Psoas muscle (tissue), 8 donors: Measurements from ENCODE around the gene DNAJB5. TPM values are rescaled to one million over a fixed set of nuclear protein-coding genes. Genes with fewer than 3 reads are reported as not detected.

Experiments
- ATAC-seq, 4 donors: fragments of 200-7000 bp; cut with Tn5 transposase; one replicate each; pipeline ENCODE4 v1.9.1; 2020; ENCODE audit warnings: moderate library complexity in 3 of 4, mild to moderate bottlenecking in 2 of 4
- DNase-seq, 2 donors: peaks; one replicate each; pipeline ENCODE4 v3.0.0-alpha.2; 2020
- H3K27ac ChIP-seq: fragments of 200-600 bp; one replicate; pipeline ENCODE4 v1.8.0; 2022
- H3K27me3 ChIP-seq, 3 donors: fragments of 200-600 bp in 1 of 3; one replicate each; pipeline versions ENCODE4 v1.6.1 to v1.8.0; 2013 to 2022; ENCODE audit warnings: low read length in 2 of 3, mild to moderate bottlenecking in 2 of 3, moderate library complexity in 1 of 3; ENCODE audit not compliant: insufficient read depth in 3 of 3
- H3K36me3 ChIP-seq, 2 donors: fragments of 200-600 bp in 1 of 2; one replicate each; pipeline versions ENCODE4 v1.6.1 to v1.8.0; 2013 to 2022; ENCODE audit warnings: low read depth in 1 of 2, mild to moderate bottlenecking in 1 of 2, moderate library complexity in 1 of 2; ENCODE audit not compliant: insufficient read depth in 1 of 2
- H3K4me1 ChIP-seq: fragments of 200-600 bp; one replicate; pipeline ENCODE4 v1.8.0; 2022
- H3K4me3 ChIP-seq: fragments of 200-600 bp; one replicate; pipeline ENCODE4 v1.8.0; 2022; ENCODE audit warnings: mild to moderate bottlenecking
- H3K9me3 ChIP-seq: fragments of 200-600 bp; one replicate; pipeline ENCODE4 v1.8.0; 2022
- CTCF ChIP-seq: fragments of 200-600 bp; IDR thresholded peaks from one replicate; pipeline ENCODE4 v1.8.0; 2022; ENCODE audit warnings: antibody characterized with exemption
- WGBS, 3 donors: extraction: QIAGEN DNeasy Blood & Tissue Kit; methylation state at CpG; one replicate each; pipeline versions ENCODE4 v1.1.6 to v1.1.7; 2013; 5-methylcytosine and 5-hydroxymethylcytosine counted together
- intact Hi-C, 2 donors: fragments of 100-400 bp; cut with DNase I; formaldehyde crosslinking; loops; one replicate each; pipeline versions ENCODE4 v1.11.0 to v1.14.2; 2022
- polyA plus RNA-seq, 3 donors: library from polyadenylated mRNA; stranded (reverse); fragments of 200-250 nt; gene quantifications; one replicate each; pipeline ENCODE4 v1.2.3, GENCODE V29; 2013
- total RNA-seq, 4 donors: library from RNA; stranded (reverse); fragmentation: NEBNext Ultra II Directional in 2 of 4; extraction: Animal tissue kit (Norgen Biotek cat#: 25700) in 2 of 4; gene quantifications; one replicate each; pipeline versions ENCODE4 v1.2.1 to v1.2.4, GENCODE V29; 2021 to 2023
- donor health status: healthy with polysubstance abuse.
- donor health status: DM: no; HTN: no; CAD: no; lungs with moderate emphysema.
- donor health status: Bipolar disorder and iron deficiency.
- donor health status: healthy.
- donor health status: DM: yes; HTN: yes; CAD: no.
- donor health status: DM: no; HTN: no; CAD: no.
- donor health status: DM: no; HTN: no; CAD: no.
- donor health status: DM: yes; HTN: yes; CAD: no.

Gene DNAJB5
- total and polyA plus RNA-seq, 7 donors: 44.2 to 260 (median 145) TPM

- WGBS, 3 donors: 81% methylated on average over 4 of the region's 4 CpGs
- Histone ChIP-seq H3K4me1 (no peaks in the 10 kb centered on the region), H3K36me3 (no peaks in the 10 kb centered on the region), H3K4me3 (no peak overlapping the region), H3K9me3 (no peaks in the 10 kb centered on the region), H3K27ac (no peak overlapping the region), H3K27me3 (peaks cover 0 to 54% (median 9%) of the 10 kb centered on the region in 3 donors)
- intact Hi-C loops: no loop called here
- ATAC-seq (no peak), DNase-seq (no peak)
- no peak for TF ChIP-seq CTCF
These were observed 32.9 kb upstream of the DNAJB5 start for GRCh38 chr9:34956648-34957047.

- no peaks in the 10 kb centered on the region for H3K36me3 ChIP-seq
- peaks cover 0 to 60% (median 10%) of the 10 kb centered on the region in 3 donors for H3K27me3 ChIP-seq
- ATAC-seq (peak; percentile 61 to 81 (median 66)), DNase-seq (peak in 1 of 2 donors; percentile 40)
- H3K9me3 ChIP-seq: no peaks in the 10 kb centered on the region
- H3K4me1 ChIP-seq: no peaks in the 10 kb centered on the region
- no peak within 1 kb of the TSS for H3K27ac ChIP-seq
- intact Hi-C loops: no loop called here
- peak within 1 kb of the TSS; percentile 61 for H3K4me3 ChIP-seq
- WGBS, 3 donors: 2 to 5% (median 3%) methylated on average over 22 to 116 of the region's 116 CpGs
- TF ChIP-seq CTCF: no peak
These were observed 31.8 kb upstream of the DNAJB5 start, which contains the start of gene PHF24 for GRCh38 chr9:34957492-34958410. Gene PHF24, plus strand, starts transcription at chr9:34958285. Its CDS starts 13,014 bp downstream, at chr9:34971299.

GRCh38 chr9:34958411-34958982, 31.0 kb upstream of the DNAJB5 start:
- Histone ChIP-seq H3K27ac (no peak overlapping the region), H3K27me3 (peaks cover under 1 to 60% (median 10%) of the 10 kb centered on the region in 3 donors), H3K4me3 (peak overlapping the region; percentile 61), H3K9me3 (no peaks in the 10 kb centered on the region), H3K4me1 (no peaks in the 10 kb centered on the region), H3K36me3 (no peaks in the 10 kb centered on the region)
- 11 to 21% (median 14%) methylated on average over 12 to 21 of the region's 21 CpGs for WGBS, 3 donors
- DNase-seq (no peak), ATAC-seq (peak in 1 of 4 donors; percentile 22)
- no peak for TF ChIP-seq CTCF
- intact Hi-C loops: no loop called here

GRCh38 chr9:34959461-34959860, 30.1 kb upstream of the DNAJB5 start:
- no peak for TF ChIP-seq CTCF
- Histone ChIP-seq H3K27me3 (peaks cover 3 to 62% (median 12%) of the 10 kb centered on the region in 3 donors), H3K9me3 (no peaks in the 10 kb centered on the region), H3K4me3 (no peak overlapping the region), H3K4me1 (no peaks in the 10 kb centered on the region), H3K27ac (no peak overlapping the region), H3K36me3 (no peaks in the 10 kb centered on the region)
- WGBS, 3 donors: 89 to 97% (median 91%) methylated on average over 4 of the region's 4 CpGs
- no peak for ATAC-seq
- intact Hi-C loops: no loop called here
- no peak for DNase-seq
